Gastrocnemius medialis (tissue), 4 donors: Measurements from ENCODE around the gene TSPAN11. TPM values are rescaled to one million over a fixed set of nuclear protein-coding genes. Genes with fewer than 3 reads are reported as not detected.

Source experiments
- ATAC-seq, 2 donors: fragments of 150-250 bp; one replicate each; pipeline ENCODE4 v1.9.1; 2016
- DNase-seq, 2 donors: peaks; one replicate each; pipeline ENCODE4 v3.0.0-alpha.2; 2019
- H3K27ac ChIP-seq, 4 donors: fragments of 200-600 bp; sonication (generic); 1 replicate in 1 of 4; 2 replicates in 3 of 4; pipeline ENCODE4 v1.5.1; 2016 to 2018; ENCODE audit warnings: mild to moderate bottlenecking in 2 of 4, moderate library complexity in 1 of 4
- H3K27me3 ChIP-seq, 3 donors: fragments of 200-600 bp; sonication (generic) in 2 of 3; 1 replicate in 1 of 3; 2 replicates in 2 of 3; pipeline versions ENCODE4 v1.5.1 to v1.6.0; 2016 to 2019; ENCODE audit warnings: mild to moderate bottlenecking in 1 of 3, moderate library complexity in 1 of 3
- H3K36me3 ChIP-seq, 2 donors: fragments of 200-600 bp; sonication (generic) in 1 of 2; one replicate each; pipeline ENCODE4 v1.5.1; 2017 to 2018
- H3K4me1 ChIP-seq, 2 donors: fragments of 200-600 bp; sonication (generic) in 1 of 2; one replicate each; pipeline ENCODE4 v1.5.1; 2016 to 2017; ENCODE audit warnings: mild to moderate bottlenecking in 2 of 2
- H3K4me3 ChIP-seq, 4 donors: fragments of 200-600 bp; sonication (generic) in 3 of 4; 1 replicate in 1 of 4; 2 replicates in 3 of 4; pipeline ENCODE4 v1.5.1; 2016 to 2019; ENCODE audit warnings: mild to moderate bottlenecking in 2 of 4
- H3K9me3 ChIP-seq, 3 donors: fragments of 200-600 bp; sonication (generic) in 2 of 3; 1 replicate in 1 of 3; 2 replicates in 2 of 3; pipeline ENCODE4 v1.5.1; 2016 to 2019
- POLR2A ChIP-seq, 2 donors: fragments of 450-650 bp; IDR thresholded peaks; one replicate each; pipeline ENCODE4 v1.6.1; 2017; ENCODE audit warnings: antibody characterized with exemption in 2 of 2, mild to moderate bottlenecking in 2 of 2, moderate library complexity in 2 of 2
- in situ Hi-C, 4 donors: fragments of 200-750 bp; cut with MboI; loops; one replicate each; pipeline versions ENCODE4 v1.15.0 to v1.8.0; 2017; ENCODE audit warnings: low sequenced_read_pairs in 4 of 4
- intact Hi-C: fragments of 100-400 bp; cut with DNase I; formaldehyde crosslinking; loops from one replicate; pipeline ENCODE4 v1.15.1; 2023; ENCODE audit warnings: low total_unique reads
- total RNA-seq, 4 donors: library from RNA; depleted of rRNA; stranded (reverse); fragments of >200 nt; gene quantifications; one replicate each; pipeline versions ENCODE4 v1.1.0 to v1.2.3, GENCODE V29; 2016
- TF ChIP-seq, protein P1 (sequence below), 5 experiments: fragments of 450-650 bp in 3 of 5; fragments of 200-600 bp in 2 of 5; sonication (generic) in 2 of 5; IDR thresholded peaks in 4 of 5; conservative IDR thresholded peaks in 1 of 5; 1 replicate in 4 of 5; 2 replicates in 1 of 5; pipeline ENCODE4 v1.5.1; 2016 to 2019; ENCODE audit warnings: antibody characterized with exemption in 5 of 5, mild to moderate bottlenecking in 3 of 5, moderate library complexity in 3 of 5

TSPAN11 gene
- total RNA-seq, 4 donors from 2014 or later, result 0.05 to 0.16 (median 0.07) TPM; not detected in 1

- in situ Hi-C loops (no loop called here), intact Hi-C loops (no loop called here)
- H3K27ac ChIP-seq, result no peak overlapping the region
- no peaks in the 10 kb centered on the region for H3K36me3 ChIP-seq
- H3K4me3 ChIP-seq, result no peak overlapping the region
- H3K4me1 ChIP-seq, result peaks cover 0 to 3% of the 10 kb centered on the region in 2 donors
- no peak for ATAC-seq
- DNase-seq, result no peak
- TF ChIP-seq, protein P1, sequence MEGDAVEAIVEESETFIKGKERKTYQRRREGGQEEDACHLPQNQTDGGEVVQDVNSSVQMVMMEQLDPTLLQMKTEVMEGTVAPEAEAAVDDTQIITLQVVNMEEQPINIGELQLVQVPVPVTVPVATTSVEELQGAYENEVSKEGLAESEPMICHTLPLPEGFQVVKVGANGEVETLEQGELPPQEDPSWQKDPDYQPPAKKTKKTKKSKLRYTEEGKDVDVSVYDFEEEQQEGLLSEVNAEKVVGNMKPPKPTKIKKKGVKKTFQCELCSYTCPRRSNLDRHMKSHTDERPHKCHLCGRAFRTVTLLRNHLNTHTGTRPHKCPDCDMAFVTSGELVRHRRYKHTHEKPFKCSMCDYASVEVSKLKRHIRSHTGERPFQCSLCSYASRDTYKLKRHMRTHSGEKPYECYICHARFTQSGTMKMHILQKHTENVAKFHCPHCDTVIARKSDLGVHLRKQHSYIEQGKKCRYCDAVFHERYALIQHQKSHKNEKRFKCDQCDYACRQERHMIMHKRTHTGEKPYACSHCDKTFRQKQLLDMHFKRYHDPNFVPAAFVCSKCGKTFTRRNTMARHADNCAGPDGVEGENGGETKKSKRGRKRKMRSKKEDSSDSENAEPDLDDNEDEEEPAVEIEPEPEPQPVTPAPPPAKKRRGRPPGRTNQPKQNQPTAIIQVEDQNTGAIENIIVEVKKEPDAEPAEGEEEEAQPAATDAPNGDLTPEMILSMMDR (IDR thresholded peaks at IDR 0.05 in 4 of 5, conservative IDR thresholded peaks at IDR 0.05 in 1 of 5), result no peak
- TF ChIP-seq POLR2A (IDR thresholded peaks at IDR 0.05), result no peak
- no peaks in the 10 kb centered on the region for H3K27me3 ChIP-seq
- no peaks in the 10 kb centered on the region for H3K9me3 ChIP-seq
Observed at GRCh38 chr12:30913323-30913722, 13.2 kb upstream of the TSPAN11 start.

- Histone ChIP-seq H3K36me3 (no peaks in the 10 kb centered on the region), H3K4me1 (no peaks in the 10 kb centered on the region), H3K27me3 (no peaks in the 10 kb centered on the region), H3K27ac (no peak overlapping the region), H3K4me3 (no peak overlapping the region), H3K9me3 (no peaks in the 10 kb centered on the region)
- intact Hi-C loops, result no loop called here
- DNase-seq (no peak), ATAC-seq (no peak)
- TF ChIP-seq, protein P1 (IDR thresholded peaks at IDR 0.05 in 4 of 5, conservative IDR thresholded peaks at IDR 0.05 in 1 of 5), result no peak
- TF ChIP-seq POLR2A (IDR thresholded peaks at IDR 0.05), result no peak
- in situ Hi-C loops, result no loop called here
Observed at GRCh38 chr12:30914986-30915591, 11.5 kb upstream of the TSPAN11 start.

DNA sequence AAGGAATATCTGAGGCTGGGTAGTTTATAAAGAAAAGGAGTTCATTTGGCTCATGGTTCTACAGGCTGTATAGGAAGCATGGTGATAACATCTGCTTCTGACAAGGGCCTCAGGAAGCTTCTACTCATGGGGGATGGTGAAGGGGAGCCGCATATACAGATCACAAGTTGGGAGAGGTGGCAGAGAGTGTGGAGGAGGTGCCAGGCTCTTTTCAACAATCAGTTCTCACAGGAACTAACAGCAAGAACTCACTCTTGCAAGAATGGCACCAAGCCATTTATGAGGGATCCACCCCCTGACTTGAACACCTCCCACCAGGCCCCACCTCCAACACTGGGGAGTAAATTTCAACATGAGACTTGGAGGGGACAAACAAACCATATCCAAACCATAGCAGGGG, 3.5 kb upstream of the TSPAN11 start:
- Histone ChIP-seq H3K27ac (no peak overlapping the region), H3K4me1 (no peaks in the 10 kb centered on the region), H3K27me3 (peaks cover 17 to 28% (median 23%) of the 10 kb centered on the region in 3 donors), H3K36me3 (no peaks in the 10 kb centered on the region), H3K9me3 (no peaks in the 10 kb centered on the region), H3K4me3 (no peak overlapping the region)
- in situ Hi-C loops, result no loop called here
- ATAC-seq (no peak), DNase-seq (no peak)
- TF ChIP-seq, protein P1 (IDR thresholded peaks at IDR 0.05 in 4 of 5, conservative IDR thresholded peaks at IDR 0.05 in 1 of 5), result no peak
- TF ChIP-seq POLR2A (IDR thresholded peaks at IDR 0.05), result no peak
- intact Hi-C loops, result no loop called here

DNA sequence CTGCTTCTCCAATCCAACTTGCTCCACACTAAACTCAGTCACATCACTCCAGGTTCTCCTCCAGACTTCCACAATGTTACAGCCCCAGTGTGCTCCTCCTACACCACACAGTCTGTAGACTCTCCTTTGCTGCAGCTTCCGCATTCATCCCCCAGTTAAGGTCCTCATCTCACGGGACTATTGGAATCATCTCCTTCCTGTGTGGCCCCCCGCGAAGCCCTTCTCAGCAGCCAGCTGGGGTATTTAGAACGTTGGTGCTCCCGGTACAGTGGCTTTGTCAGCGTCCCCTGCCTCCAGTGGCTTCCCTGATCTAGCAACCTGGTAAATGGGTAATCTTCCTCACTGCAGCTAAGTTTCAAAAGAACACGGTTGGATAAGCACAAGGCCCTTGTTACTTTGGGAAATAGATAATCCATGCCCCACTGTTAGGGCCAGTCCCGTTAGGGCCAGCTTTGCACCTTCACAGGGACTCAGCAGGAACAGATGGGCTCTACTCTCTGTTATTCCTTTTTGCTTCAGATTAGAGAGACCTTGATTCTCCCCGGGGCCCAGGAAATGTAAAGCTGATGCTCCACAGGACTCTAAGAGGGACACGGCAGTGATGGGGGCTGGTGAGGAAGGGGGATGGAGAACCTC, 823 bp upstream of the TSPAN11 start:
- no peaks in the 10 kb centered on the region for H3K4me1 ChIP-seq
- no peak overlapping the region for H3K27ac ChIP-seq
- intact Hi-C loops, result no loop called here
- peak overlapping the region; percentile 23 to 45 (median 36) for H3K4me3 ChIP-seq
- no peak for ATAC-seq
- H3K36me3 ChIP-seq, result no peaks in the 10 kb centered on the region
- in situ Hi-C loops, result no loop called here
- peaks cover 17 to 28% (median 23%) of the 10 kb centered on the region in 3 donors for H3K27me3 ChIP-seq
- H3K9me3 ChIP-seq, result no peaks in the 10 kb centered on the region
- TF ChIP-seq, protein P1 (IDR thresholded peaks at IDR 0.05 in 4 of 5, conservative IDR thresholded peaks at IDR 0.05 in 1 of 5), result no peak
- no peak for TF ChIP-seq POLR2A (IDR thresholded peaks at IDR 0.05)
- DNase-seq, result no peak
